Smooth muscle cell of trachea (primary cell): ENCODE results near the gene ATP8B2. TPM values are rescaled to one million over a fixed set of nuclear protein-coding genes. Genes with fewer than 3 reads are reported as not detected.

Experiments used
- total RNA-seq: library from RNA; depleted of rRNA; stranded (reverse); fragments of >200 nt; gene quantifications from 2 replicates; pipeline ENCODE4 v1.2.1, GENCODE V29; 2014

ATP8B2 gene
- 211 and 445 TPM in 2 replicates for total RNA-seq

GRCh38 chr1:154324669-154325582, at the start of gene ATP8B2:
ATP8B2 (plus strand) TSS chr1:154325525; CDS start chr1:154328142, 2,617 bp downstream.

GRCh38 chr1:154320882-154321608, 4.3 kb upstream of the ATP8B2 start, which contains the start of gene AQP10:
AQP10 (plus strand) TSS chr1:154321093; CDS start chr1:154321156, 63 bp downstream.

Other genes with a start within 250 kb of the ATP8B2 start
- gene NUP210L, start 170.5 kb upstream of the ATP8B2 start, total RNA-seq, result 0.15 and 0.17 TPM in 2 replicates
- gene TPM3, start 133.4 kb upstream of the ATP8B2 start, total RNA-seq, result 377 and 890 TPM in 2 replicates
- not detected in 2 replicates for gene CFAP141, start 119.2 kb upstream of the ATP8B2 start, total RNA-seq
- 64.7 and 75.3 TPM in 2 replicates for gene UBAP2L, start 104.6 kb upstream of the ATP8B2 start, total RNA-seq
- 92.8 and 116 TPM in 2 replicates for gene HAX1, start 52.9 kb upstream of the ATP8B2 start, total RNA-seq
- under 0.01 TPM in 1 of 2 replicates, not detected in the other for gene AQP10, start 4.4 kb upstream of the ATP8B2 start, total RNA-seq
- 16.9 and 35.6 TPM in 2 replicates for gene IL6R, start 79.8 kb downstream of the ATP8B2 start, total RNA-seq
- gene TDRD10, start 176.7 kb downstream of the ATP8B2 start, total RNA-seq, result 0.17 TPM in 1 of 2 replicates, not detected in the other
- under 0.01 and 0.15 TPM in 2 replicates for gene SHE, start 176.9 kb downstream of the ATP8B2 start, total RNA-seq
- 20.9 and 30.1 TPM in 2 replicates for gene UBE2Q1, start 233.1 kb downstream of the ATP8B2 start, total RNA-seq
- gene CHRNB2, start 242.3 kb downstream of the ATP8B2 start, total RNA-seq, result under 0.01 TPM in 1 of 2 replicates, not detected in the other